MG63 (cell line): ENCODE measurements around the gene TM4SF1. TPM values are rescaled to one million over a fixed set of nuclear protein-coding genes. Genes with fewer than 3 reads are reported as not detected.
"Not testable (repeated sequence)": the region's sequence is repeated elsewhere in the genome, so short reads cannot be mapped to it uniquely, and the experiment has no call there.

Source experiments
- DNase-seq: peaks from one replicate; pipeline ENCODE4 v3.0.0-alpha.2; 2020
- H3K27me3 ChIP-seq: fragments of 250-450 bp; sonication (Bioruptor Pico); 2 replicates; pipeline ENCODE4 v1.5.1; 2020; ENCODE audit warnings: mild to moderate bottlenecking, moderate library complexity
- H3K36me3 ChIP-seq: fragments of 250-450 bp; sonication (Bioruptor Pico); 2 replicates; pipeline ENCODE4 v1.5.1; 2020; ENCODE audit warnings: mild to moderate bottlenecking, moderate library complexity
- H3K4me3 ChIP-seq: fragments of 250-450 bp; sonication (Bioruptor Pico); 2 replicates; pipeline ENCODE4 v1.5.1; 2020; ENCODE audit warnings: mild to moderate bottlenecking, moderate library complexity
- H3K9me3 ChIP-seq: fragments of 250-450 bp; sonication (Bioruptor Pico); 2 replicates; pipeline ENCODE4 v1.5.1; 2020; ENCODE audit warnings: mild to moderate bottlenecking, moderate library complexity
- total RNA-seq: library from RNA; depleted of rRNA; stranded (reverse); fragments of >200 nt; shearing (Covaris generic); gene quantifications from 2 replicates; pipeline ENCODE4 v1.2.3, GENCODE V29; 2014; ENCODE audit warnings: low replicate concordance

Gene TM4SF1
- total RNA-seq, 1 experiment from 2014 or later = 422 TPM

- Histone ChIP-seq H3K27me3 (no peaks in the 10 kb centered on the region), H3K4me3 (no peak overlapping the region), H3K9me3 (no peaks in the 10 kb centered on the region), H3K36me3 (no peaks in the 10 kb centered on the region)
- no peak for DNase-seq
These were observed 6.7 kb upstream of the TM4SF1 start for GRCh38 chr3:149384167-149384566.

- Histone ChIP-seq H3K9me3 (no peaks in the 10 kb centered on the region), H3K4me3 (no peak overlapping the region), H3K36me3 (no peaks in the 10 kb centered on the region), H3K27me3 (no peaks in the 10 kb centered on the region)
- DNase-seq = no peak
These were observed 6.3 kb upstream of the TM4SF1 start for GRCh38 chr3:149383703-149384102.

GRCh38 chr3:149382518-149382917 is 5.1 kb upstream of the TM4SF1 start:
- peak; percentile 24 for DNase-seq
- Histone ChIP-seq H3K9me3 (no peaks in the 10 kb centered on the region), H3K36me3 (no peaks in the 10 kb centered on the region), H3K4me3 (no peak overlapping the region), H3K27me3 (no peaks in the 10 kb centered on the region)

GRCh38 chr3:149382101-149382467 is 4.6 kb upstream of the TM4SF1 start:
- Histone ChIP-seq H3K27me3 (no peaks in the 10 kb centered on the region), H3K4me3 (no peak overlapping the region), H3K9me3 (no peaks in the 10 kb centered on the region), H3K36me3 (no peaks in the 10 kb centered on the region)
- DNase-seq = no peak

GRCh38 chr3:149381173-149382100 is 4.0 kb upstream of the TM4SF1 start:
- H3K27me3 ChIP-seq = no peaks in the 10 kb centered on the region
- H3K36me3 ChIP-seq = no peaks in the 10 kb centered on the region; the same call in 1 of the 2 replicates
- no peak overlapping the region for H3K4me3 ChIP-seq
- DNase-seq = no peak
- H3K9me3 ChIP-seq = no peaks in the 10 kb centered on the region

- not testable (repeated sequence) for H3K9me3 ChIP-seq, H3K27me3 ChIP-seq, H3K36me3 ChIP-seq, H3K4me3 ChIP-seq, DNase-seq
These were observed 2.8 kb upstream of the TM4SF1 start for GRCh38 chr3:149380220-149380619.

GRCh38 chr3:149378478-149379309 is 1.2 kb upstream of the TM4SF1 start:
- Histone ChIP-seq H3K36me3 (peaks cover 24% of the 10 kb centered on the region), H3K27me3 (no peaks in the 10 kb centered on the region), H3K4me3 (no peak overlapping the region), H3K9me3 (no peaks in the 10 kb centered on the region)
- no peak for DNase-seq

- no peaks in the 10 kb centered on the region for H3K27me3 ChIP-seq
- H3K9me3 ChIP-seq = no peaks in the 10 kb centered on the region
- H3K36me3 ChIP-seq = peaks cover 42% of the 10 kb centered on the region
- peak overlapping the region; percentile 74 for H3K4me3 ChIP-seq
- no peak for DNase-seq
These were observed 586 bp downstream of the TM4SF1 start for GRCh38 chr3:149376718-149377407.

- Histone ChIP-seq H3K4me3 (peak overlapping the region; percentile 74), H3K36me3 (peaks cover 55% of the 10 kb centered on the region), H3K9me3 (no peaks in the 10 kb centered on the region), H3K27me3 (no peaks in the 10 kb centered on the region)
- no peak for DNase-seq
These were observed 1.8 kb downstream of the TM4SF1 start for GRCh38 chr3:149375501-149376196.

- DNase-seq = no peak
- peaks cover 62% of the 10 kb centered on the region for H3K36me3 ChIP-seq
- H3K27me3 ChIP-seq = no peaks in the 10 kb centered on the region
- H3K9me3 ChIP-seq = no peaks in the 10 kb centered on the region
- peak overlapping the region; percentile 74 for H3K4me3 ChIP-seq
These were observed 2.5 kb downstream of the TM4SF1 start for GRCh38 chr3:149374793-149375500.

- Histone ChIP-seq H3K36me3 (peaks cover 67% of the 10 kb centered on the region), H3K9me3 (no peaks in the 10 kb centered on the region), H3K4me3 (peak overlapping the region; percentile 74), H3K27me3 (no peaks in the 10 kb centered on the region)
- DNase-seq = no peak
These were observed 3.1 kb downstream of the TM4SF1 start for GRCh38 chr3:149374391-149374790.

- Histone ChIP-seq H3K36me3 (peaks cover 74% of the 10 kb centered on the region), H3K9me3 (no peaks in the 10 kb centered on the region), H3K4me3 (peak overlapping the region; percentile 74), H3K27me3 (no peaks in the 10 kb centered on the region)
- DNase-seq = no peak
These were observed 4.0 kb downstream of the TM4SF1 start for GRCh38 chr3:149373235-149374125.

- Histone ChIP-seq H3K9me3 (no peaks in the 10 kb centered on the region), H3K4me3 (no peak overlapping the region), H3K36me3 (peaks cover 76% of the 10 kb centered on the region), H3K27me3 (no peaks in the 10 kb centered on the region)
- no peak for DNase-seq
These were observed 5.7 kb downstream of the TM4SF1 start for GRCh38 chr3:149371723-149372114.

- H3K27me3 ChIP-seq = no peaks in the 10 kb centered on the region
- DNase-seq = no peak
- no peaks in the 10 kb centered on the region for H3K9me3 ChIP-seq
- peaks cover 76% of the 10 kb centered on the region for H3K36me3 ChIP-seq
- H3K4me3 ChIP-seq = no peak overlapping the region
These were observed 6.3 kb downstream of the TM4SF1 start for GRCh38 chr3:149371001-149371722.
